Small intestine (tissue), 7 donors: ENCODE measurements around the gene RPP14. TPM values are rescaled to one million over a fixed set of nuclear protein-coding genes. Genes with fewer than 3 reads are reported as not detected.
A peak's percentile ranks its signal among the peaks of the same experiment; 100 is the strongest.

Experiments
- DNase-seq, 2 donors: peaks; one replicate each; pipeline versions ENCODE4 v3.0.0 to v3.0.0-alpha.2; 2013
- FAIRE-seq: peaks from 2 replicates; lab custom pipeline; 2012; peaks lifted over from hg19 to GRCh38; lab: Jason Lieb, UNC
- H3K27ac ChIP-seq, 3 donors: one replicate each; pipeline ENCODE4 v1.5.1; 2013; ENCODE audit warnings: low read length in 2 of 3, mild to moderate bottlenecking in 2 of 3, control low read depth in 1 of 3, inconsistent platforms in 1 of 3, low read depth in 1 of 3, moderate library complexity in 1 of 3
- H3K27me3 ChIP-seq, 3 donors: one replicate each; pipeline ENCODE4 v1.6.1; 2013; ENCODE audit warnings: low read length in 3 of 3, inconsistent platforms in 1 of 3; ENCODE audit not compliant: control insufficient read depth in 3 of 3, insufficient read depth in 3 of 3
- H3K36me3 ChIP-seq, 3 donors: one replicate each; pipeline ENCODE4 v1.6.1; 2013; ENCODE audit warnings: low read length in 3 of 3, inconsistent platforms in 1 of 3, low read depth in 1 of 3, mild to moderate bottlenecking in 1 of 3, moderate library complexity in 1 of 3; ENCODE audit not compliant: control insufficient read depth in 3 of 3, insufficient read depth in 2 of 3
- H3K4me1 ChIP-seq, 3 donors: one replicate each; pipeline ENCODE4 v1.6.1; 2013; ENCODE audit warnings: low read length in 2 of 3, inconsistent platforms in 1 of 3, low read depth in 1 of 3, mild to moderate bottlenecking in 1 of 3, moderate library complexity in 1 of 3; ENCODE audit not compliant: control insufficient read depth in 3 of 3, insufficient read depth in 2 of 3
- H3K4me3 ChIP-seq, 3 donors: one replicate each; pipeline ENCODE4 v1.5.1; 2013; ENCODE audit warnings: low read length in 3 of 3, control low read depth in 1 of 3, inconsistent platforms in 1 of 3, low read depth in 1 of 3, mild to moderate bottlenecking in 1 of 3, moderate library complexity in 1 of 3
- H3K9me3 ChIP-seq, 2 donors: one replicate each; pipeline ENCODE4 v1.6.1; 2013; ENCODE audit warnings: low read depth in 1 of 2, low read length in 1 of 2; ENCODE audit not compliant: control insufficient read depth in 2 of 2, insufficient read depth in 1 of 2
- WGBS, 3 donors: extraction: QIAGEN DNeasy Blood & Tissue Kit; methylation state at CpG; one replicate each; pipeline ENCODE4 v1.1.7; 2013; 5-methylcytosine and 5-hydroxymethylcytosine counted together
- polyA plus RNA-seq, 4 donors: library from polyadenylated mRNA; stranded (reverse) in 3 of 4; unstranded in 1 of 4; fragments of 200-250 nt in 3 of 4; fragments of 120-200 nt in 1 of 4; gene quantifications; one replicate each; pipeline versions ENCODE4 v1.2.1 to v1.2.3, GENCODE V29; 2013
- donor health status: healthy with polysubstance abuse.
- donor health status: control.
- donor health status: control.
- donor health status: Bipolar disorder and iron deficiency.
- donor health status: healthy.

RPP14 gene
- polyA plus RNA-seq, 4 donors, result 11.7 to 21.6 (median 19.3) TPM

- Histone ChIP-seq H3K9me3 (no peaks in the 10 kb centered on the region), H3K27me3 (peaks cover 0 to 10% (median 0%) of the 10 kb centered on the region in 3 donors), H3K36me3 (no peaks in the 10 kb centered on the region), H3K27ac (no peak overlapping the region), H3K4me1 (peaks cover 0 to 11% (median 8%) of the 10 kb centered on the region in 3 donors), H3K4me3 (no peak overlapping the region)
- FAIRE-seq, result no peak
- 94 to 96% (median 94%) methylated on average over 5 of the region's 5 CpGs for WGBS, 3 donors
- DNase-seq, result no peak
These were observed 23.9 kb downstream of the RPP14 start for GRCh38 chr3:58329922-58330413.

- H3K4me3 ChIP-seq, result no peak overlapping the region
These were observed 25.6 kb downstream of the RPP14 start for GRCh38 chr3:58331593-58332152.

GRCh38 chr3:58332575-58333188, 26.6 kb downstream of the RPP14 start, which contains the start of gene PXK:
Gene PXK (plus strand): TSS chr3:58332892. CDS start chr3:58332989, 97 bp downstream.
- Histone ChIP-seq H3K4me3 (peak within 1 kb of the TSS; percentile 59 to 100 (median 83)), H3K9me3 (no peaks in the 10 kb centered on the region), H3K27me3 (peaks cover 0 to 10% (median 0%) of the 10 kb centered on the region in 3 donors), H3K27ac (peak within 1 kb of the TSS in 1 of 3 donors; percentile 66), H3K36me3 (no peaks in the 10 kb centered on the region), H3K4me1 (peaks cover 0 to 2% (median 0%) of the 10 kb centered on the region in 3 donors)
- 0 to 3% (median 1%) methylated on average over 21 to 79 of the region's 79 CpGs for WGBS, 3 donors
- FAIRE-seq, result no peak
- peak; percentile 71 to 93 for DNase-seq

More at GRCh38 chr3:58331593-58332152, 25.6 kb downstream of the RPP14 start:
- Histone ChIP-seq H3K4me1 (peaks cover 0 to 2% (median 0%) of the 10 kb centered on the region in 3 donors), H3K36me3 (no peaks in the 10 kb centered on the region), H3K9me3 (no peaks in the 10 kb centered on the region), H3K27ac (no peak overlapping the region), H3K27me3 (peaks cover 0 to 10% (median 0%) of the 10 kb centered on the region in 3 donors)
- DNase-seq, result no peak
- no peak for FAIRE-seq
- WGBS, 3 donors, result 79 to 87% (median 83%) methylated on average over 4 of the region's 4 CpGs

GRCh38 chr3:58333206-58334012, 27.4 kb downstream of the RPP14 start:
- H3K27ac ChIP-seq, result peak overlapping the region in 1 of 3 donors; percentile 66
- FAIRE-seq (no peak), DNase-seq (peak; percentile 26 to 51)
- H3K4me1 ChIP-seq, result peaks cover 0 to 2% (median 0%) of the 10 kb centered on the region in 3 donors
- WGBS, 3 donors, result 0 to 1% (median 0%) methylated on average over 29 to 37 of the region's 37 CpGs
- H3K4me3 ChIP-seq, result peak overlapping the region; percentile 59 to 100 (median 83)
- H3K36me3 ChIP-seq, result no peaks in the 10 kb centered on the region
- peaks cover 0 to 10% (median 0%) of the 10 kb centered on the region in 3 donors for H3K27me3 ChIP-seq
- no peaks in the 10 kb centered on the region for H3K9me3 ChIP-seq

DNA sequence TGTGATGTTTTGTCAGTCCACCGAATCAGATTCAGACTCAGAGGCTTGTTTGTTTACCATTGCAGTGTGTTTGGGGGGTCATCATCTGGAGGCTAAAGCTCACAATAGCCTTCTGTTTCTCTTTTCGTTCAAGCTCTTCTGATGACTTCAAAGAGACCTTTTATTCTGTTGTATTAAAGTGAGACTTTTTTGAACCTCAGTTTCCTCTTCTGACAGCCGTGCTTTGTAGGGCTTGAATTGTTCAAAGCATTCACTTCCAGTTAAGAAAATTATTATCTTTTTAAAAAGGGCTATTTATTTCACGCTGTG, 27.9 kb downstream of the RPP14 start:
- Histone ChIP-seq H3K4me3 (peak overlapping the region; percentile 59 to 100 (median 83)), H3K36me3 (no peaks in the 10 kb centered on the region), H3K4me1 (peaks cover 0 to 2% (median 0%) of the 10 kb centered on the region in 3 donors), H3K27ac (no peak overlapping the region), H3K9me3 (no peaks in the 10 kb centered on the region), H3K27me3 (peaks cover 0 to 10% (median 0%) of the 10 kb centered on the region in 3 donors)
- no peak for FAIRE-seq
- WGBS, 3 donors, result 21 to 26% (median 21%) methylated on average over 4 of the region's 4 CpGs
- no peak for DNase-seq

- Histone ChIP-seq H3K27ac (peak overlapping the region in 1 of 3 donors; percentile 56), H3K4me1 (peaks cover 0 to 2% (median 0%) of the 10 kb centered on the region in 3 donors), H3K27me3 (peaks cover 0 to 10% (median 0%) of the 10 kb centered on the region in 3 donors), H3K9me3 (no peaks in the 10 kb centered on the region), H3K36me3 (no peaks in the 10 kb centered on the region), H3K4me3 (no peak overlapping the region)
- FAIRE-seq (no peak), DNase-seq (no peak)
- WGBS, 3 donors, result 38 to 50% (median 47%) methylated on average over 1 of the region's 1 CpG
These were observed 28.4 kb downstream of the RPP14 start for GRCh38 chr3:58334506-58334884.

- peaks cover 0 to 2% (median 0%) of the 10 kb centered on the region in 3 donors for H3K4me1 ChIP-seq
- DNase-seq (no peak), FAIRE-seq (no peak)
- no peaks in the 10 kb centered on the region for H3K36me3 ChIP-seq
- peaks cover 0 to 10% (median 0%) of the 10 kb centered on the region in 3 donors for H3K27me3 ChIP-seq
- H3K27ac ChIP-seq, result peak overlapping the region in 2 of 3 donors; percentile 16 to 28
- 41 to 54% (median 48%) methylated on average over 1 of the region's 1 CpG for WGBS, 3 donors
- no peaks in the 10 kb centered on the region for H3K9me3 ChIP-seq
- H3K4me3 ChIP-seq, result no peak overlapping the region
These were observed 29.6 kb downstream of the RPP14 start for GRCh38 chr3:58335652-58335947.
